ENCODE measurements around the gene TUBGCP2.

- TF ChIP-seq, protein P1, sequence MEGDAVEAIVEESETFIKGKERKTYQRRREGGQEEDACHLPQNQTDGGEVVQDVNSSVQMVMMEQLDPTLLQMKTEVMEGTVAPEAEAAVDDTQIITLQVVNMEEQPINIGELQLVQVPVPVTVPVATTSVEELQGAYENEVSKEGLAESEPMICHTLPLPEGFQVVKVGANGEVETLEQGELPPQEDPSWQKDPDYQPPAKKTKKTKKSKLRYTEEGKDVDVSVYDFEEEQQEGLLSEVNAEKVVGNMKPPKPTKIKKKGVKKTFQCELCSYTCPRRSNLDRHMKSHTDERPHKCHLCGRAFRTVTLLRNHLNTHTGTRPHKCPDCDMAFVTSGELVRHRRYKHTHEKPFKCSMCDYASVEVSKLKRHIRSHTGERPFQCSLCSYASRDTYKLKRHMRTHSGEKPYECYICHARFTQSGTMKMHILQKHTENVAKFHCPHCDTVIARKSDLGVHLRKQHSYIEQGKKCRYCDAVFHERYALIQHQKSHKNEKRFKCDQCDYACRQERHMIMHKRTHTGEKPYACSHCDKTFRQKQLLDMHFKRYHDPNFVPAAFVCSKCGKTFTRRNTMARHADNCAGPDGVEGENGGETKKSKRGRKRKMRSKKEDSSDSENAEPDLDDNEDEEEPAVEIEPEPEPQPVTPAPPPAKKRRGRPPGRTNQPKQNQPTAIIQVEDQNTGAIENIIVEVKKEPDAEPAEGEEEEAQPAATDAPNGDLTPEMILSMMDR (IDR thresholded peaks at IDR 0.05): no peak
- no peak for TF ChIP-seq POLR2A (IDR thresholded peaks at IDR 0.05)
These were observed 67.0 kb downstream of the TUBGCP2 start for GRCh38 chr10:133241501-133242205.

All from suprapubic skin (tissue), 3 donors.